NOMO-1 treated with DMSO at 0.1 percent for 48 hours (cell line): ENCODE measurements around the gene TIGD6.
"Not testable (repeated sequence)": the region's sequence is repeated elsewhere in the genome, so short reads cannot be mapped to it uniquely, and the experiment has no call there.

Source experiments
- DNase-seq: peaks from one replicate; lab custom pipeline; 2025; ENCODE audit not compliant: unreplicated experiment; lab: John Stamatoyannopoulos, UW

Gene TIGD6

DNA sequence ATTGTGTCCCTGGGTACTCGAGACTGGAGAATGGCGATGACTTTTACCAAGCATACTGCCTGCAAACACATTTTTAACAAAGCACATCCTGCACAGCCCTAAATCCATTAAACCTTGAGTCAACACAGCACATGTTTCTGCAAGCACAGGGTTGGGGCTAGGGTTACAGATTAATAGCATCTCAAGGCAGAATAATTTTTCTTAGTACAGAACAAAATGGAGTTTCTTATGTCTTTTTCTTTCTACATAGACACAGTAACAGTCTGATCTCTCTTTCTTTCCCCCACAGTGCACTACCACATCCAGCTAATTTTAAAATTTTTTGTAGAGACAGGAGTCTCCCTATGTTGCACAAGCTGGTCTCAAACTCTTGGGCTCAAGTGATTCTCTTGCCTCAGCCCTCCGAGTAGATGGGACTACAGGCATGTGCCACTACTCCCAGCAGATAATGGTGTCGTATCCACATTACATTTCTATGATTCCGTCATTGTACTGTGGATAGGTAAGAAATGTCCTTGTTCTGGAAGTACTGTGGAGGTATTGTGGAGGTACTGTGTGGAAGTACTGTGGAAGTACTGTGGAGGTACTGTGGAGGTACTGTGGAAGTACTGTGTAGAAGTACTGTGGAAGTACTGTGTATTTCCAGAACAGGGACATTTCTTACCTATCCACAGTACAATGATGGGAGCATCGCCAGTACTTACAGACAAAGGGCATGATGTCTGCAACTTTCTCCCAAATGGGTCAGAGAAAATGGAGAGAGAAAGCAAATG is 57.1 kb downstream of the TIGD6 start:
- DNase-seq = not testable (repeated sequence)
